Measurements from ENCODE around the gene TARS2. TPM values are rescaled to one million over a fixed set of nuclear protein-coding genes. Genes with fewer than 3 reads are reported as not detected.

Gene TARS2
- total and polyA plus RNA-seq, 2 of the 4 experiments (the other 2 are of a cell fraction), result 10.9 to 21.8 TPM

DNA sequence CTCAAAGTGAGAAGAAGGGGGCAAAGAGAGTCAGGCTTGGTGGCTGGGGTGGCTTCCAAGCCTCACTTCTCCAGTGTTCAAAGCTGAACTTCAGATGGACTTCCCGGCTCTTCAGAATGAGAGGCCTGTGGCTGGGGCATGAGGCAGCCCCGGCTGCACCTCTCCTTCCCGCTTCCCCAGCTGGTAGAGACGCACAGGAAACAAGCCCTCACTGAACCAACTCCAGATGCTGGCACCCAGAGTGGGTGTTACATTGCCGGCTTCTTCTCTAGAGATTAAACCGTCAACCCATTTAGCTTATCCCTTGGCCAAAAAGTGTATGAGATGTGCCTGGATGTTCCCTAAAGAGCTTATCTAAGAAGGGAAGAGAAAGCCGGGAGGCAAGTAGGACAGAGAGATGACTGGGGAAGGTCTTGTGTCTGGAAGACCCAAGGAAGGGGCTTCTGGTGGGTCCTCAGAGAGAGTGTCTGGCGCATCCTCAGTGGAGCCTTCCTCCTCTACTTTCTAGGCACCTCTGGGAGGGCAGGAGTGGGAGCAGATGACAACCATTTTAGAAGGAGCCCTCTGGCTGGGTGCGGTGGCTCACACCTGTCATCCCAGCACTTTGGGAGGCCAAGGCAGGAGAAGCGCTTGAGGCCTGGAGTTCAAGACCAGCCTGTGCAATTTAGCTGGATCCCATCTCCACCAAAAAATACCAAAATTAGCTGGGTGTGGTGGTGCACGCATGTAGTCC is 64.0 kb downstream of the TARS2 start:
- H3K18ac ChIP-seq (ENCODE audit: low read depth, low read length), result no peak overlapping the region
- no peaks in the 10 kb centered on the region for H3K9me3 ChIP-seq (ENCODE audit: control insufficient read depth, insufficient read depth, low read length)
- no TSS peak for BruUV-seq (replicated peaks)
- peak overlapping the region; percentile 67; the same call in 1 of the 2 replicates for H4K91ac ChIP-seq (ENCODE audit: insufficient read depth, low read depth, low read length)
- no peak for DNase-seq
- intact Hi-C loops (cut with micrococcal nuclease) (no loop called here), in situ Hi-C loops (cut with MboI; ENCODE audit: low sequenced_read_pairs) (loop anchor here (10.0 kb wide), 1 partner anchor 286 kb away; the partner anchor contains the start of gene APH1A), dilution Hi-C loops (cut with HindIII; ENCODE audit: low sequenced_read_pairs, unreplicated experiment) (no loop called here)
- peaks cover 5% of the 10 kb centered on the region for H3K36me3 ChIP-seq (ENCODE audit: control insufficient read depth, insufficient read depth, low read length)
- H3K4ac ChIP-seq (ENCODE audit: low read depth, low read length), result peak overlapping the region; percentile 27; the same call in 1 of the 2 replicates
- no peak overlapping the region for H3K4me2 ChIP-seq (ENCODE audit: low read depth, low read length)
- peaks cover 3 to 45% of the 10 kb centered on the region in 2 experiments; a peak in 3 of 4 replicates for H3K79me1 ChIP-seq (ENCODE audit: low read depth in 1 of 2, low read length in 2 of 2)
- H2AFZ ChIP-seq (replicated peaks; ENCODE audit: low read length, poor library complexity), result no peak overlapping the region
- WGBS, 2 experiments (ENCODE audit: extremely low coverage in 2 of 2, insufficient read length in 1 of 2), result no CpG with 5 or more reads among the region's 11 CpGs
- no peak overlapping the region for H2BK5ac ChIP-seq (ENCODE audit: low read depth, low read length, poor library complexity, severe bottlenecking)
- CTCF ChIA-PET, result interaction anchor here (1.0 kb wide), 1 partner anchor 10 kb away, joined by 3 read pairs; no protein-coding TSS in a partner anchor
- H3K23ac ChIP-seq (ENCODE audit: low read depth, low read length), result peak overlapping the region; percentile 35; the same call in 1 of the 2 replicates
- H2BK20ac ChIP-seq (ENCODE audit: low read depth, low read length), result no peak overlapping the region
- peaks cover 10% of the 10 kb centered on the region for H3K9me1 ChIP-seq (ENCODE audit: insufficient read depth, low read length)
- H2AK5ac ChIP-seq (ENCODE audit: low read depth, low read length), result peak overlapping the region; percentile 75
- H3K27me3 ChIP-seq (ENCODE audit: control insufficient read depth, insufficient read depth, low read length), result no peaks in the 10 kb centered on the region
- no peak overlapping the region for H4K5ac ChIP-seq (ENCODE audit: low read depth, low read length)
- no peak overlapping the region for H3K14ac ChIP-seq (replicated peaks; ENCODE audit: low read depth, low read length)
- H2BK15ac ChIP-seq (ENCODE audit: low read depth, low read length), result peak overlapping the region; percentile 71; the same call in 2 of the 3 replicates
- TF ChIP-seq BHLHE40 (IDR thresholded peaks at IDR 0.05; ENCODE audit: low read depth, low read length) (no peak), FOS (IDR thresholded peaks at IDR 0.05; ENCODE audit: low read depth, low read length) (no peak), USF2 (IDR thresholded peaks at IDR 0.05; ENCODE audit: low read depth, low read length) (no peak), CHD1 (IDR thresholded peaks at IDR 0.05; ENCODE audit: low read depth, low read length) (no peak), MXI1 (IDR thresholded peaks at IDR 0.05; ENCODE audit: borderline replicate concordance, low read depth, low read length) (no peak), POLR2A (IDR thresholded peaks at IDR 0.05; ENCODE audit: low read depth, low read length) (no peak), RAD21 (IDR thresholded peaks at IDR 0.05; ENCODE audit: low read length) (no peak), NFE2L2 (IDR thresholded peaks at IDR 0.05; ENCODE audit: low read depth, low read length) (no peak), RFX5 (IDR thresholded peaks at IDR 0.05; ENCODE audit: low read depth, low read length) (no peak), MAFK (IDR thresholded peaks at IDR 0.05; ENCODE audit: low read depth, low read length) (no peak), CTCF (conservative IDR thresholded peaks at IDR 0.05; ENCODE audit: low read depth, low read length) (no peak), MAZ (IDR thresholded peaks at IDR 0.05; ENCODE audit: borderline replicate concordance, low read depth, low read length) (no peak), RCOR1 (IDR thresholded peaks at IDR 0.05; ENCODE audit: insufficient replicate concordance, low read length) (no peak), SMC3 (IDR thresholded peaks at IDR 0.05; ENCODE audit: low read depth, low read length) (no peak)
- no peak overlapping the region for H3K27ac ChIP-seq (ENCODE audit: insufficient read depth, low read length)
- POLR2A ChIA-PET (ENCODE audit: unreplicated experiment), result no interaction called here
- ATAC-seq (ENCODE audit: low read depth), result no peak
- H3K56ac ChIP-seq (ENCODE audit: extremely low read depth, insufficient read depth, low read length), result no peak overlapping the region; the same call in 1 of the 2 replicates
- peak overlapping the region; percentile 14 to 73; a peak in 1 of 4 replicates for H4K8ac ChIP-seq (ENCODE audit: low read depth in 2 of 2, low read length in 2 of 2)
- H4K20me1 ChIP-seq (ENCODE audit: insufficient read depth, low read length), result no peaks in the 10 kb centered on the region; the same call in none of the 2 replicates
- H3K9ac ChIP-seq (ENCODE audit: low read depth, low read length), result no peak overlapping the region
- peak overlapping the region; percentile 45 for H2AK9ac ChIP-seq (replicated peaks; ENCODE audit: low read depth, low read length, poor library complexity)
- H3K4me1 ChIP-seq (ENCODE audit: control insufficient read depth, insufficient read depth, low read length), result peaks cover 26% of the 10 kb centered on the region
- H2BK120ac ChIP-seq (ENCODE audit: low read depth, low read length), result no peak overlapping the region; the same call in 1 of the 2 replicates
- no peak overlapping the region for H3K4me3 ChIP-seq (ENCODE audit: insufficient read depth, low read depth, low read length)

Data from IMR-90 (cell line).